Neural crest cell (in vitro differentiated cells): Measurements from ENCODE around the gene ARHGAP30. TPM values are rescaled to one million over a fixed set of nuclear protein-coding genes. Genes with fewer than 3 reads are reported as not detected.

Experiments
- DNase-seq: peaks from one replicate; pipeline ENCODE4 v3.0.0; 2021; ENCODE audit warnings: low read depth, mixed read lengths, low spot score
- H3K27ac Mint-ChIP-seq: one replicate; pipeline ENCODE4 v1.8.0; 2021; ENCODE audit warnings: mild to moderate bottlenecking, mixed read lengths; ENCODE audit not compliant: unreplicated experiment
- H3K27me3 Mint-ChIP-seq: 2 replicates; pipeline ENCODE4 v1.8.0; 2021; ENCODE audit warnings: low read depth, mild to moderate bottlenecking, mixed read lengths
- H3K36me3 Mint-ChIP-seq: 2 replicates; pipeline ENCODE4 v1.8.0; 2021; ENCODE audit warnings: low read depth, mild to moderate bottlenecking, mixed read lengths
- H3K4me1 Mint-ChIP-seq: 2 replicates; pipeline ENCODE4 v1.8.0; 2021; ENCODE audit warnings: mixed read lengths
- H3K4me3 Mint-ChIP-seq: one replicate; pipeline ENCODE4 v1.8.0; 2021; ENCODE audit warnings: mild to moderate bottlenecking, mixed read lengths
- H3K9me3 Mint-ChIP-seq: 2 replicates; pipeline ENCODE4 v1.8.0; 2021; ENCODE audit warnings: mixed read lengths
- total RNA-seq: library from RNA; stranded (reverse); gene quantifications from 2 replicates; pipeline ENCODE4 v1.2.1, GENCODE V29; 2021
- TF ChIP-seq, protein P1 (sequence below): fragments of 200-600 bp; sonication (generic); conservative IDR thresholded peaks from 2 replicates; pipeline ENCODE4 v1.5.0; 2021; ENCODE audit warnings: antibody characterized with exemption, mild to moderate bottlenecking

Gene ARHGAP30
- total RNA-seq, 1 donor from 2014 or later, result not detected

DNA sequence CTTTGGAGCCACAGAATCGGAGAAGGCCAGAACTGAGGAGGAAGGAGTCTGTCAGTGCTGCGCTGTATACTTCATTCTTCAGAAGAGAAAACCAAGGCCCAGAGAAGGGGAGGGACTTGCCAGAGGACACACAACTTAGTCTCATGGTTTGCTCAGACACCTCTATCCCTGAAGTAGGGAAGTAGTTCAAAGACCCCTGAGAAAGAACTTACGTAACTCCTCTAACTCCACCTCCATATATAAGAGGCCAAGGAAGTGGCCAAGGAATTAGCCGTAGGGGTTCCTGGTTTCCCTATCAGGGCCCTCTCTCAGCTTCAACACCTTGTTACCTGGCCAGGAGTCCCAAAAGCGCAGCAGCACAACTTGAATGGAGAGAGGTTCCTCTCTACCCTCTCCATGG, 20.2 kb upstream of the ARHGAP30 start:
- TF ChIP-seq, protein P1, sequence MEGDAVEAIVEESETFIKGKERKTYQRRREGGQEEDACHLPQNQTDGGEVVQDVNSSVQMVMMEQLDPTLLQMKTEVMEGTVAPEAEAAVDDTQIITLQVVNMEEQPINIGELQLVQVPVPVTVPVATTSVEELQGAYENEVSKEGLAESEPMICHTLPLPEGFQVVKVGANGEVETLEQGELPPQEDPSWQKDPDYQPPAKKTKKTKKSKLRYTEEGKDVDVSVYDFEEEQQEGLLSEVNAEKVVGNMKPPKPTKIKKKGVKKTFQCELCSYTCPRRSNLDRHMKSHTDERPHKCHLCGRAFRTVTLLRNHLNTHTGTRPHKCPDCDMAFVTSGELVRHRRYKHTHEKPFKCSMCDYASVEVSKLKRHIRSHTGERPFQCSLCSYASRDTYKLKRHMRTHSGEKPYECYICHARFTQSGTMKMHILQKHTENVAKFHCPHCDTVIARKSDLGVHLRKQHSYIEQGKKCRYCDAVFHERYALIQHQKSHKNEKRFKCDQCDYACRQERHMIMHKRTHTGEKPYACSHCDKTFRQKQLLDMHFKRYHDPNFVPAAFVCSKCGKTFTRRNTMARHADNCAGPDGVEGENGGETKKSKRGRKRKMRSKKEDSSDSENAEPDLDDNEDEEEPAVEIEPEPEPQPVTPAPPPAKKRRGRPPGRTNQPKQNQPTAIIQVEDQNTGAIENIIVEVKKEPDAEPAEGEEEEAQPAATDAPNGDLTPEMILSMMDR, result no peak
- Mint-ChIP-seq H3K27ac (no peak overlapping the region), H3K4me1 (peaks cover 8% of the 10 kb centered on the region), H3K4me3 (no peak overlapping the region), H3K27me3 (peaks cover 1% of the 10 kb centered on the region), H3K36me3 (no peaks in the 10 kb centered on the region), H3K9me3 (no peaks in the 10 kb centered on the region)
- DNase-seq, result no peak

DNA sequence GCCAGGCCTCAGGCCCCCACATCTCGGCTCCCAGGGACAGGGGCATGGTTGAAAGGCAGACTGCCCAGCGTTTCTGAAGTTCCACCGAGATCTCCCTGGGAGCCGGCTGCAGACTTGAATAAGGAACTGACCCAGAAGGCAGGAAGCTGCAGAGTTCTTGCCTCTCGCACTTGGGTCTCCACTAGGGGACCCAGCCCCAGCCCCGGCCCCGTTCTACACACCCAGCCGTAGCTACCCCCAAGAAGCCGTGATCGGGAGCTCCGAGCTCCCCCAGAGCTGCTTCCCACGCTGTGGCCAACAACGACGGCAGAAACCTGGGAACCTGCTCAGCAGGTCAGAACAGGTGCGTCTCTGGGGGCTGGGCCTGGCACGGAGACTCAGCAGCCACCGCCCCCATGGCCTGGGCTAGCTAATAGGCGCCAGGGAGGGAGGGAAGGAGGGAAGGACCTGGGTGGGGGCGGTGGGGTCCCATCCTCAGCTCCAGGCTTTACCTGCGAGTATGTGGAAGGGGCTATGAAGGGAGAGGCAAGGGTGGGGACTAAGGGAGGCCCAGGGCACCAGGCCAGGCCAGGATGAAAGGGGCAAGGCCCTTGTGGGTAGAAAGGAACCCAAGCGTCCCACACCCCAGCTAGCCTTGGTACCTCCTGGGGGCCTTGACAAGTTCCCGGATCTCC, 19.7 kb upstream of the ARHGAP30 start, which contains the start of gene NECTIN4:
TSS of gene NECTIN4 (minus strand) at position 308 of the 674 bp plus-strand sequence. CDS start at position 46, 262 bp downstream.
- H3K27ac Mint-ChIP-seq, result no peak within 1 kb of the TSS
- DNase-seq, result no peak
- TF ChIP-seq, protein P1, result no peak
- H3K27me3 Mint-ChIP-seq, result no peaks in the 10 kb centered on the region
- no peaks in the 10 kb centered on the region for H3K36me3 Mint-ChIP-seq
- no peak within 1 kb of the TSS for H3K4me3 Mint-ChIP-seq
- H3K9me3 Mint-ChIP-seq, result no peaks in the 10 kb centered on the region
- H3K4me1 Mint-ChIP-seq, result peaks cover 5% of the 10 kb centered on the region

DNA sequence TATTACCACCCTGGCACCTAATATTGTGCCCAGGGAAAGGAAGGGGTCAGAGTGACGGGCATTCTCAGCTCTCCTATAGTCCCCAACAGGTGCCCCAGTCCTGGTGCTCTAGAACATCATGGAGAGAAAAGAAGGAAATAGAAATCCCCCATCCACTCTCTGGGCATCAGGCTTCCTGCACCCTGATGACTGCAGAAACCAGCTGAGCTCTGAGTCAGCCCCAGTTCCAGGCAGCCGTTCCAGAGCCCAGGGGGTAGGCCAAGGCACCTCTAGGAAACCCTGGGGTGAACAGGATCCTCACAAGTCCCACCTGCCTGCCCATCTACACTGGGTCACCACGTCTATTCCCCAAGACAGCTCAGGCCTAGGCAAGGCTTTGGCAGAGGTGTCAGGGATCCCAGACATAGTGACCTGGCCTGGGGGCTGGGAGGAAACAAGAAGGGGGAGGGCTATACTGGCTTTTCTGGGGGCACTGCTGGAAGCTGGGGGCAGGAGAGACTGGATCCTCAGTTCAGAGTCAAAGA, 19.0 kb upstream of the ARHGAP30 start:
- Mint-ChIP-seq H3K9me3 (no peaks in the 10 kb centered on the region), H3K4me3 (no peak overlapping the region), H3K27me3 (no peaks in the 10 kb centered on the region), H3K36me3 (no peaks in the 10 kb centered on the region), H3K27ac (no peak overlapping the region), H3K4me1 (peaks cover 5% of the 10 kb centered on the region)
- TF ChIP-seq, protein P1, result no peak
- DNase-seq, result no peak

GRCh38 chr1:161086457-161086856, 16.8 kb upstream of the ARHGAP30 start:
- no peaks in the 10 kb centered on the region for H3K9me3 Mint-ChIP-seq
- H3K36me3 Mint-ChIP-seq, result no peaks in the 10 kb centered on the region
- H3K4me3 Mint-ChIP-seq, result no peak overlapping the region
- no peak overlapping the region for H3K27ac Mint-ChIP-seq
- H3K27me3 Mint-ChIP-seq, result no peaks in the 10 kb centered on the region
- TF ChIP-seq, protein P1, result no peak
- no peak for DNase-seq
- peaks cover 10% of the 10 kb centered on the region for H3K4me1 Mint-ChIP-seq

DNA sequence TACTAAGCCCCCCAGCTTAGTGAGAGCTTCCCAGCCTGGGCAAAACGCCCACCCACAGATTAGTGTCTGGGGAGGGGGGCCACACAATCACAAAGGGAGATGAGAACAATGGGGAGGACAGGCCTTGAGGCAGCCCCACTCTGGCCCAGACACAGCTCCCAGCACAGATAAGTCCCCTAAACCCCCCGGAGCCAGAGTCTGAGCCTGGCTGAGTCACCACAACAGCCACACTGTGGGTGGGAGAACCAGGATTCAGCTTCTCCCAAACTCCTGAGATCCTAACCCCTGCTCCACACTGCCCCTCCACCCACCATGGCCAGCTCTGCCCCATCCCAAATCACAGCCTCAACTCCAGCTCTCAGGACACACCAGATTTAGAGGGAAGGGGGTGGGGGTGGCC, 15.5 kb upstream of the ARHGAP30 start:
- H3K4me1 Mint-ChIP-seq, result peaks cover 18% of the 10 kb centered on the region
- no peak for DNase-seq
- TF ChIP-seq, protein P1, result no peak
- H3K27me3 Mint-ChIP-seq, result no peaks in the 10 kb centered on the region
- no peaks in the 10 kb centered on the region for H3K36me3 Mint-ChIP-seq
- no peaks in the 10 kb centered on the region for H3K9me3 Mint-ChIP-seq
- no peak overlapping the region for H3K4me3 Mint-ChIP-seq
- H3K27ac Mint-ChIP-seq, result no peak overlapping the region
